ENCODE results near the gene CX3CL1. TPM values are rescaled to one million over a fixed set of nuclear protein-coding genes. Genes with fewer than 3 reads are reported as not detected.
"Not testable (repeated sequence)": the region's sequence is repeated elsewhere in the genome, so short reads cannot be mapped to it uniquely, and the experiment has no call there.

The CX3CL1 gene
- total and polyA plus RNA-seq, 12 donors = 1.9 to 14.1 (median 6.5) TPM

DNA sequence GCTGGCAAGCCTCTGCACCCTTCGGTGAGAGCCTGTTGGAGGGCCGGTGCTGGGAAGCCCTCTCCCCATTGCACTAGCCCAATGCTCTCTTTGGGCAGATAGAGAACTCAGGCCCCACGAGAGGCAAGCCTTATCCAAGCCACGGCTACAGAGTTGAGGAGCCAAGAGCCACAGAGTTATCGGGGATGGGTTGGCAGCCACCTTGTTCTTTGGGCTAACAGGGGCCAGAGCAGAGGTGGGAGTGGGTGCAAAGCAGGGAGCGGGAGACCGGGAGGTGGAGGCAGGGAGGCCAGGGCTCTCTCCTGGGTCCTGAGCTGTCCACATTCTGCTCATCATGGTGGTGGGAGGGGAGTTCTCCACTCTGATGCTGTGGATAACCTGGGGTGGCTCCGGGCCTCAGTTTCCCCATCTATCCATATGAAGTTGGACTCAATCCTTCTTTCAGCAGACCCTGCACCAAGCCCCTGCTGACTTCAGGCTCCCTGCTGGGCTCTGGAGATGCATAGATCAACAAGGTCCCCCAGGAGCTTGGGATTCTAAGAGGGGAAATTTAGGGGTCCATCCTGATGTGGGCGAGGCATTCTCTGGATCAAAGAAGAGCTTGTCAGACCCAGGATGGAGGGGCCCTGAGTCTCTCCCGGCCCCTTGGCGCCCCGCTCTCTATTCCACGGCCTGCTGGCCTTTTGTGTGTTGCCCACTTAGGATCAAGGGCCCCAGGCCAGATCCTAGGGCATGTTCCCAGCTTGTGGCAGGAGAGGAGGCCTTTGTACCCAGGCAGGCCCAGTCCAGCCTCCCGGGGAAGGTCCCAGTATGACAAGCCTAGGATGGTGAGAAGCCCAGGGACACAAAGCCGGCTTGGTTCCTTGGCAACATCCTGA, 557 bp upstream of the CX3CL1 start:
- H3K4me1 ChIP-seq (replicated peaks in 1 of 2) = no peaks in the 10 kb centered on the region
- H3K4me3 ChIP-seq = no peak overlapping the region
- no peaks in the 10 kb centered on the region for H3K27me3 ChIP-seq
- H3K36me3 ChIP-seq (replicated peaks in 1 of 2) = no peaks in the 10 kb centered on the region
- peak overlapping the region in 1 of 5 donors; percentile 31 for H3K27ac ChIP-seq
- 73 to 97% (median 78%) methylated on average over 3 to 15 of the region's 15 CpGs for WGBS, 4 donors
- intact Hi-C loops (cut with DNase I) = no loop called here
- H3K9me3 ChIP-seq (replicated peaks in 1 of 3) = no peaks in the 10 kb centered on the region
- TF ChIP-seq POLR2A (IDR thresholded peaks at IDR 0.05) = no peak
- TF ChIP-seq, protein P1, sequence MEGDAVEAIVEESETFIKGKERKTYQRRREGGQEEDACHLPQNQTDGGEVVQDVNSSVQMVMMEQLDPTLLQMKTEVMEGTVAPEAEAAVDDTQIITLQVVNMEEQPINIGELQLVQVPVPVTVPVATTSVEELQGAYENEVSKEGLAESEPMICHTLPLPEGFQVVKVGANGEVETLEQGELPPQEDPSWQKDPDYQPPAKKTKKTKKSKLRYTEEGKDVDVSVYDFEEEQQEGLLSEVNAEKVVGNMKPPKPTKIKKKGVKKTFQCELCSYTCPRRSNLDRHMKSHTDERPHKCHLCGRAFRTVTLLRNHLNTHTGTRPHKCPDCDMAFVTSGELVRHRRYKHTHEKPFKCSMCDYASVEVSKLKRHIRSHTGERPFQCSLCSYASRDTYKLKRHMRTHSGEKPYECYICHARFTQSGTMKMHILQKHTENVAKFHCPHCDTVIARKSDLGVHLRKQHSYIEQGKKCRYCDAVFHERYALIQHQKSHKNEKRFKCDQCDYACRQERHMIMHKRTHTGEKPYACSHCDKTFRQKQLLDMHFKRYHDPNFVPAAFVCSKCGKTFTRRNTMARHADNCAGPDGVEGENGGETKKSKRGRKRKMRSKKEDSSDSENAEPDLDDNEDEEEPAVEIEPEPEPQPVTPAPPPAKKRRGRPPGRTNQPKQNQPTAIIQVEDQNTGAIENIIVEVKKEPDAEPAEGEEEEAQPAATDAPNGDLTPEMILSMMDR (IDR thresholded peaks at IDR 0.05) = no peak
- peak in 1 of 7 donors; percentile 65 for DNase-seq

DNA sequence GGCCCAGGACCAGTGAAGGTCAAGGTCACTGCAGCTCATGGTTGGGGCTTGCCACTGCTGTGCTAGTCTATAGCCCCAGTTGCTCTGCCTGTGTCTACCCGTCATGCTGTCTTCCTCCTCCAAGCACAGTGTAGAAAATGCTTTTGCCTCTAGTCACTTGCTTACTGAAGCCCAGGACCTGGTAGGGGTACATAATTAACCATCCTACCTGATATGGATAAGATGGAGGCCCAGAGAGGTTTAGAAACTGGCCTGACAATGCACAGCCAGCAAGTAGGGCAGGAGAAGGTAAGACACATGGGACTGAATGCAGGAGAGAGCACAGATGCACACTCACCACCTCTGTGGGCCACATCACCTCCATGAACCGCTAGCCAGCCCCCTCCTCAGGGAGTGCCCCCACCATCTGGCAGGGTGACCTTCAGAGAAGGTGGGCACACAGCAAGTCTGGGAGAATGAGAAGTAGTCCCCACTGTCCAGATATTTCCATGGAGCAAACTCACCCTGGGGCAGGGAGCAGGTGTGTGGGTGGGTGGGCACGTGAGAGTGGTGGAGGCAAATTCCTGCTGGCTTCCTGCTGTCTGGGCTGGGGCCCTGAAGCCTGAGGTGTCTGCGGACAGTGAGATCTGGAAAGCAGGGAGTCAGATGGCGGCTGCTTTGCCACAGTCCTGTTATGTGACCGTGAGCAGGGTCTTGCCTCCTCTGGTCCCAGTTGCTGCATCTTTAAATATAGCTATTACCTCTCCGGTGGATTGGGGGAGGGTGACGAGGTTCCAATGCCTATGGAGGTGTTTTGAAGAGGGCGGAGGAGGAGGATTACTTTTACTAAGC, 1.0 kb downstream of the CX3CL1 start:
- Histone ChIP-seq H3K4me3 (peak overlapping the region in 1 of 4 donors; percentile 44), H3K9me3 (replicated peaks in 1 of 3) (no peaks in the 10 kb centered on the region), H3K27me3 (no peaks in the 10 kb centered on the region), H3K27ac (peak overlapping the region in 1 of 5 donors; percentile 59), H3K4me1 (replicated peaks in 1 of 2) (no peaks in the 10 kb centered on the region), H3K36me3 (replicated peaks in 1 of 2) (no peaks in the 10 kb centered on the region)
- TF ChIP-seq, protein P1 (IDR thresholded peaks at IDR 0.05) = no peak
- TF ChIP-seq POLR2A (IDR thresholded peaks at IDR 0.05) = no peak
- intact Hi-C loops (cut with DNase I) = no loop called here
- 63 to 71% (median 67%) methylated on average over 6 to 9 of the region's 9 CpGs for WGBS, 4 donors
- DNase-seq = no peak

DNA sequence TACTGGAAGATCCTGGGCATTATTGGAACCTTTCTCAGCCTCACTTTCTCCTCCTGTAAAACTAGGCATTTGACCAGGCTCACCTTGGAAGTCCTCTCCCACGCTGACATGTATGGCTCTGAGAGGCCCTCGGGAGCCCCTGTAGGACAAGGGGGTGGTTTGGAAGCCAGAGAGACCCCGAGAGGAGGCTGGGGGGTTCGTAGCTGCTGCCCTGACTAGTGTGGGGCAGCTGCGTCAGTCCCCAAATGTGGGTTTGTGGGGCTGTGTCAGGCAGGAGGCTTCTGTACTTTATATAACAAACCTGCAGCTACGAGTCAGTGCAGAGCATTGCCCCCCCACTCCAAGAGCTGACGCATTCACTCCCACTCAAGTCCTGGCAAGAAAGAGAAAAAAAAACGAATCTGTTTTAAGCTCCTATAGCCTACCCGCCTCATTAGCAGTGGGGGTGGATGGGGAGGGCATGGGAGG, 1.8 kb downstream of the CX3CL1 start:
- Histone ChIP-seq H3K27me3 (no peaks in the 10 kb centered on the region), H3K36me3 (replicated peaks in 1 of 2) (no peaks in the 10 kb centered on the region), H3K9me3 (replicated peaks in 1 of 3) (no peaks in the 10 kb centered on the region), H3K27ac (no peak overlapping the region), H3K4me3 (no peak overlapping the region), H3K4me1 (replicated peaks in 1 of 2) (no peaks in the 10 kb centered on the region)
- intact Hi-C loops (cut with DNase I) = no loop called here
- DNase-seq = no peak
- TF ChIP-seq, protein P1 (IDR thresholded peaks at IDR 0.05) = no peak
- no peak for TF ChIP-seq POLR2A (IDR thresholded peaks at IDR 0.05)
- 46 to 75% (median 57%) methylated on average over 6 to 9 of the region's 9 CpGs for WGBS, 4 donors

DNA sequence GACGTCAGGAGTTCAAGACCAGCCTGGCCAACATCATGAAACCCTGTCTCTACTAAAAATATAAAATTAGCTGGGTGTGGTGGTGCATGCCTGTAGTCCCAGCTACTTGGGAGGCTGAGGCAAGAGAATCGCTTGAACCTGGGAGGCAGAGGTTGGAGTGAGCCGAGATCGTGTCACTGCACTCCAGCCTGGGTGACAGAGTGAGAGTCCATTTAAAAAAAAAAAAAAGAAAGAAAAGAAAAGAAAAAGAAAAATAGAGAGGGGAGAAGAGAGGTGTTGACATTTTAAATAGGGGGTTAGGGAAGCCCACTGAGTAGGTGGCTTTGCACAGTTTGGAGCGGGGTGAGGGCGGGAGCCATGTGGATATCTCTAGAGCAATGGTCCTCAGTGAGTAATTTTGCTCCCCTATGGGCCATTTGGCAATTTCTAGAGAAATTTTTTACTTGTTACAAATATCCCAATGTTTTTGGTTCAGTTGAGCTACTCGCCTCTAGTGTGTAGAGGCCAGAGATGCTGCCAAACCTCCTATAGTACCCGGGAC, 2.7 kb downstream of the CX3CL1 start:
- H3K9me3 ChIP-seq (replicated peaks in 1 of 3); H3K36me3 ChIP-seq (replicated peaks in 1 of 2); DNase-seq; intact Hi-C loops (cut with DNase I); H3K4me1 ChIP-seq (replicated peaks in 1 of 2); H3K27ac ChIP-seq; H3K4me3 ChIP-seq; H3K27me3 ChIP-seq: not testable (repeated sequence)
- 87 to 91% (median 89%) methylated on average over 8 of the region's 8 CpGs for WGBS, 4 donors
